Osteoblast (primary cell): ENCODE results near the gene CD300LD. TPM values are rescaled to one million over a fixed set of nuclear protein-coding genes. Genes with fewer than 3 reads are reported as not detected.

Experiments
- DNase-seq: peaks from one replicate; pipeline ENCODE4 v3.0.0; 2011; ENCODE audit warnings: low spot score, mixed read lengths; ENCODE audit not compliant: insufficient read length; ENCODE audit errors: missing footprints
- H2AFZ ChIP-seq: 2 replicates; pipeline ENCODE4 v1.6.0; 2011; ENCODE audit warnings: mild to moderate bottlenecking, low read length
- H3K27ac ChIP-seq: 2 replicates; pipeline ENCODE4 v1.5.1; 2011; ENCODE audit warnings: mild to moderate bottlenecking, low read depth, low read length, moderate library complexity
- H3K27me3 ChIP-seq: 2 replicates; pipeline ENCODE4 v1.6.0; 2012; ENCODE audit warnings: mild to moderate bottlenecking, control low read depth, inconsistent platforms, low read length, moderate library complexity; ENCODE audit not compliant: insufficient read depth
- H3K36me3 ChIP-seq: 2 replicates; pipeline ENCODE4 v1.5.1; 2011; ENCODE audit warnings: mild to moderate bottlenecking, low read length, control low read depth, moderate library complexity; ENCODE audit not compliant: insufficient read depth
- H3K4me1 ChIP-seq: 2 replicates; pipeline ENCODE4 v1.5.1; 2011; ENCODE audit warnings: mild to moderate bottlenecking, low read length, control low read depth, moderate library complexity; ENCODE audit not compliant: insufficient read depth
- H3K4me2 ChIP-seq: 2 replicates; pipeline ENCODE4 v1.6.0; 2011; ENCODE audit warnings: mild to moderate bottlenecking, low read length; ENCODE audit not compliant: insufficient read depth
- H3K4me3 ChIP-seq: fragments of 200-600 bp; sonication (generic); 3 replicates; pipeline ENCODE4 v1.5.1; 2012; ENCODE audit warnings: mild to moderate bottlenecking, low read length, inconsistent platforms; ENCODE audit not compliant: insufficient read depth
- H3K79me2 ChIP-seq: 2 replicates; pipeline ENCODE4 v1.6.0; 2012; ENCODE audit warnings: mild to moderate bottlenecking, low read length, control low read depth, inconsistent platforms; ENCODE audit not compliant: insufficient read depth
- H3K9me3 ChIP-seq: 2 replicates; pipeline ENCODE4 v1.5.1; 2011; ENCODE audit warnings: low read depth, low read length, control low read depth
- H4K20me1 ChIP-seq: 2 replicates; pipeline ENCODE4 v1.6.0; 2012; ENCODE audit warnings: mild to moderate bottlenecking, low read length, control low read depth; ENCODE audit not compliant: insufficient read depth
- total RNA-seq: library from RNA; depleted of rRNA; stranded (reverse); fragments of >200 nt; gene quantifications from 2 replicates; pipeline ENCODE4 v1.2.3, GENCODE V29; 2012
- TF ChIP-seq, protein P1 (sequence below): IDR thresholded peaks from 2 replicates; pipeline ENCODE4 v1.5.1; 2011; ENCODE audit warnings: mild to moderate bottlenecking, low read depth, low read length, moderate library complexity; ENCODE audit errors: extremely low read depth

Gene CD300LD
- total RNA-seq, 1 donor = not detected

DNA sequence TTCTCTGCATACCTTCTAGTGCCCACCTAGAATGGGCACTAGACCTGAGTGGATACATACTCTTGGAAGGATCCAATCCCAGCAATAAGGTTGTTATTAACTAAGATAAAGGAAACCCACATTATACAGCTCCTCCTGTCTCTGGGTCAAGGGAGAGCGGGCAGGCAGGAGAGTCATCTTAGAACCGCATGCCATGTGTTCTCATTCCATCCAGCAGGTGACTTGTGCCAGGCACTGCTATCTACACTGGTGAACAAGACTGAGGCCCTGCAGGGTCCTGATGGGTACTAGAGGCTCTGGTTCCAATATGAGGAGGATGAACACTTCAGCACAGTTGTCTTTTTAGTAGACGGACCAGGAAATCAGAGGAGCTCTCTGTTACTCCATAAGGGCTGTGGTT lies 18.9 kb downstream of the CD300LD start:
- H3K79me2 ChIP-seq = no peaks in the 10 kb centered on the region
- no peak for DNase-seq
- peaks cover 18% of the 10 kb centered on the region for H3K4me1 ChIP-seq
- peaks cover 5% of the 10 kb centered on the region for H3K27me3 ChIP-seq
- TF ChIP-seq, protein P1, sequence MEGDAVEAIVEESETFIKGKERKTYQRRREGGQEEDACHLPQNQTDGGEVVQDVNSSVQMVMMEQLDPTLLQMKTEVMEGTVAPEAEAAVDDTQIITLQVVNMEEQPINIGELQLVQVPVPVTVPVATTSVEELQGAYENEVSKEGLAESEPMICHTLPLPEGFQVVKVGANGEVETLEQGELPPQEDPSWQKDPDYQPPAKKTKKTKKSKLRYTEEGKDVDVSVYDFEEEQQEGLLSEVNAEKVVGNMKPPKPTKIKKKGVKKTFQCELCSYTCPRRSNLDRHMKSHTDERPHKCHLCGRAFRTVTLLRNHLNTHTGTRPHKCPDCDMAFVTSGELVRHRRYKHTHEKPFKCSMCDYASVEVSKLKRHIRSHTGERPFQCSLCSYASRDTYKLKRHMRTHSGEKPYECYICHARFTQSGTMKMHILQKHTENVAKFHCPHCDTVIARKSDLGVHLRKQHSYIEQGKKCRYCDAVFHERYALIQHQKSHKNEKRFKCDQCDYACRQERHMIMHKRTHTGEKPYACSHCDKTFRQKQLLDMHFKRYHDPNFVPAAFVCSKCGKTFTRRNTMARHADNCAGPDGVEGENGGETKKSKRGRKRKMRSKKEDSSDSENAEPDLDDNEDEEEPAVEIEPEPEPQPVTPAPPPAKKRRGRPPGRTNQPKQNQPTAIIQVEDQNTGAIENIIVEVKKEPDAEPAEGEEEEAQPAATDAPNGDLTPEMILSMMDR = peak; percentile 9
- no peak overlapping the region for H2AFZ ChIP-seq
- no peak overlapping the region for H3K27ac ChIP-seq
- no peaks in the 10 kb centered on the region for H4K20me1 ChIP-seq
- no peaks in the 10 kb centered on the region for H3K36me3 ChIP-seq
- H3K4me3 ChIP-seq = no peak overlapping the region
- peaks cover 4% of the 10 kb centered on the region for H3K9me3 ChIP-seq
- H3K4me2 ChIP-seq = no peak overlapping the region

- H3K4me1 ChIP-seq = peaks cover 22% of the 10 kb centered on the region
- no peak overlapping the region for H3K4me2 ChIP-seq
- no peak overlapping the region for H2AFZ ChIP-seq
- H4K20me1 ChIP-seq = no peaks in the 10 kb centered on the region
- peaks cover 4% of the 10 kb centered on the region for H3K9me3 ChIP-seq
- TF ChIP-seq, protein P1 = no peak
- no peak for DNase-seq
- no peak overlapping the region for H3K4me3 ChIP-seq
- peaks cover 5% of the 10 kb centered on the region for H3K27me3 ChIP-seq
- no peaks in the 10 kb centered on the region for H3K79me2 ChIP-seq
- H3K36me3 ChIP-seq = no peaks in the 10 kb centered on the region
- H3K27ac ChIP-seq = no peak overlapping the region
These were observed 20.3 kb downstream of the CD300LD start for GRCh38 chr17:74571621-74572270.

DNA sequence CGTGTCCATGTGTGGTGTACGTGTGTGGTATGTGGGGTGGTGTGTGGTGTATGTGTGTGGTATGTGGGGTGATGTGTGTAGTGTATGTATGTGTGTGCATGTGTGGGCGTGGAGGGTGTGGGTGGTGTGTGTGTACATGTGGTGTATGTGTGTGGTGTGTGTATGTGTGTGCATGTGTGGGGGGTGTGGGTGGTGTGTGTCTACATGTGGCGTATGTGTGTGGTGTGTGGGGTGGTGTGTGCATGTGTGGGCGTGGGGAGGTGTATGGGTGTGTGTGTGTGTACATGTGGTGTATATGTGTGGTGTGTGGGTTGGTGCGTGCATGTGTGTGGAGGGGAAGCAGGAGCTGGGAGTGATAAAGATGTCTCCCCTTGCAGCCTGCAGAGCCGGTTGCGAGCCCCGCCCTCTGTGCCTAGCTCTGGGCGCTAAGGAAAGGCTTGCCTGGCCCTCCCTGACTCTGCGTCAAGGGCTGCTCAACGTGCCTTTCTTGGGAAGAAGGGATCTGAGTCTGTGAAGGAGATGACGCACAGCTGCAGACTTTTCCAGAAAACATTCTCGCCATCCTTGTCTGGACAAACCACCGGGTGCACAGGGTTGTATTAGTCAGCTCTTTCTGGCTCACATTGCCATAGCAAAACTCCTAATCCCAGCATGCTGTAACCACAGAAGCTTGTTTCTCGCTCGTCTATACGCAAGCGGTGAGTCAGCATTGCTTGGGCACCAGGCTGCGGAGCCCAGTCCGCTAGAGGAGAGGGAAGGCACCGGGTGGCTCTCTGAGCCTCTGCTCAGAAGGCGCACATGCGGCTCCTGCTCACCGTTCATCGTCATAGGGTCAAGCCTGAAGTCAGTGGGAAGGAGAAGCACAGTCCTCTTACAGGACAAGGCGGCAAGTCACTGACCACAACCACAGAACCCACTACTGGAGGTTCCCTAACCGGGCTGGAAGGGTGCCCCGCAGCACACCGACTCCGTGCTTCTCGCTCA lies 22.8 kb downstream of the CD300LD start:
- H3K4me1 ChIP-seq = peaks cover 22% of the 10 kb centered on the region
- H3K27me3 ChIP-seq = peaks cover 11% of the 10 kb centered on the region
- peak overlapping the region; percentile 83 for H3K27ac ChIP-seq
- peak; percentile 92 for DNase-seq
- no peaks in the 10 kb centered on the region for H4K20me1 ChIP-seq
- no peaks in the 10 kb centered on the region for H3K36me3 ChIP-seq
- H2AFZ ChIP-seq = peak overlapping the region; percentile 57
- peak overlapping the region; percentile 48 for H3K4me2 ChIP-seq
- TF ChIP-seq, protein P1 = no peak
- peaks cover 4% of the 10 kb centered on the region for H3K9me3 ChIP-seq
- no peak overlapping the region for H3K4me3 ChIP-seq
- no peaks in the 10 kb centered on the region for H3K79me2 ChIP-seq
